OCI-LY3 (cell line): ENCODE measurements around the gene DENND2C.

Experiments
- CTCF ChIP-seq: fragments of 200-600, 300-600 bp; sonication (generic); IDR thresholded peaks from 2 replicates; pipeline ENCODE4 v1.5.1; 2014; ENCODE audit warnings: antibody characterized with exemption, low read length, low read depth
- EZH2phosphoT487 ChIP-seq: fragments of 200-600 bp; shearing (Covaris generic); IDR thresholded peaks from 2 replicates; pipeline ENCODE4 v1.6.1; 2018; ENCODE audit warnings: antibody characterized with exemption, mixed run types, low read depth

DNA sequence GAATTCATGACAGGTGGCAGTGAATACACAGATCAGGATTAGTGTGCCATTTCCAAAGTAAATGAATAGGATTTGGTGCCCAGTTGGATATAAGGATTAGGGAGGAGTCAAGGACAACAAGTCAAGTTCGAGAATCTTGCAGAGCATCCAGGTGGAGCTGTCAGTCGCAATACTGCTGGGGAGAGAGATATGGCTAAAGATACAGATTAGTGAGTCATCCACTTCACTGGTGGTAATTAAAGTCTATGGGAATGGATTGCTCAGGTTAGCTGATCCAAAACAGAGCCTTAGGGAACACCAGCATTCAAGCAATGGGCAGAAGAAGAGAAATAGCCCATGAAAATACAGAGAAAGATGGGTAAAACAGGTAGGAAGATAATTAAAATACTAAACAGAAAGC lies 115.3 kb downstream of the DENND2C start:
- no peak for TF ChIP-seq CTCF
- no peak for TF ChIP-seq EZH2phosphoT487
